ENCODE data around the gene EYA2.

Gene EYA2

GRCh38 chr20:47079047-47079446 is 184.4 kb downstream of the EYA2 start:
- no peak for DNase-seq

- no peak for DNase-seq
These were observed 185.7 kb downstream of the EYA2 start for GRCh38 chr20:47080365-47080764.

- no peak for DNase-seq
These were observed 191.7 kb downstream of the EYA2 start for GRCh38 chr20:47086316-47086715.

- DNase-seq = no peak
These were observed 193.7 kb downstream of the EYA2 start for GRCh38 chr20:47088335-47088734.

GRCh38 chr20:47089151-47089550 is 194.5 kb downstream of the EYA2 start:
- DNase-seq = no peak

- DNase-seq = no peak
These were observed 196.2 kb downstream of the EYA2 start for GRCh38 chr20:47090835-47091234.

GRCh38 chr20:47093320-47093966 is 198.8 kb downstream of the EYA2 start:
- no peak for DNase-seq

- no peak for DNase-seq
These were observed 201.0 kb downstream of the EYA2 start for GRCh38 chr20:47095690-47096089.

GRCh38 chr20:47097691-47098622 is 203.3 kb downstream of the EYA2 start:
- no peak for DNase-seq

- DNase-seq = no peak
These were observed 204.4 kb downstream of the EYA2 start for GRCh38 chr20:47099093-47099492.

GRCh38 chr20:47099825-47100441 is 205.3 kb downstream of the EYA2 start:
- no peak for DNase-seq

- DNase-seq = no peak
These were observed 208.0 kb downstream of the EYA2 start for GRCh38 chr20:47102629-47103028.

- no peak for DNase-seq
These were observed 212.1 kb downstream of the EYA2 start for GRCh38 chr20:47106786-47107185.

GRCh38 chr20:47108994-47109393 is 214.4 kb downstream of the EYA2 start:
- no peak for DNase-seq

- no peak for DNase-seq
These were observed 216.2 kb downstream of the EYA2 start for GRCh38 chr20:47110819-47111218.

- no peak for DNase-seq
These were observed 216.9 kb downstream of the EYA2 start for GRCh38 chr20:47111576-47111975.

GRCh38 chr20:47113362-47114109 is 218.9 kb downstream of the EYA2 start:
- no peak for DNase-seq

- no peak for DNase-seq
These were observed 221.1 kb downstream of the EYA2 start for GRCh38 chr20:47115694-47116093.

- DNase-seq = no peak
These were observed 222.7 kb downstream of the EYA2 start for GRCh38 chr20:47117371-47117770.

GRCh38 chr20:47117773-47118172 is 223.1 kb downstream of the EYA2 start:
- DNase-seq = no peak

GRCh38 chr20:47118206-47118605 is 223.6 kb downstream of the EYA2 start:
- no peak for DNase-seq

- DNase-seq = no peak
These were observed 224.0 kb downstream of the EYA2 start for GRCh38 chr20:47118641-47119040.

- no peak for DNase-seq
These were observed 225.8 kb downstream of the EYA2 start for GRCh38 chr20:47120346-47120936.

Measured in activated CD4-positive, alpha-beta T cell treated with anti-CD3 and anti-CD28 coated beads for 4 hours (primary cell).